ENCODE measurements around the gene RANBP6. TPM values are rescaled to one million over a fixed set of nuclear protein-coding genes. Genes with fewer than 3 reads are reported as not detected.
"Not testable (repeated sequence)": the region's sequence is repeated elsewhere in the genome, so short reads cannot be mapped to it uniquely, and the experiment has no call there.

Gene RANBP6
- total and polyA plus RNA-seq, 2 experiments from 2014 or later: 18.0 to 23.8 TPM

- H3K4me3 ChIP-seq: no peak overlapping the region
- peak in 1 of 2 donors; percentile 21 for DNase-seq (ENCODE audit: low read depth in 1 of 2, low spot score in 1 of 2)
- no peaks in the 10 kb centered on the region for H3K27me3 ChIP-seq
- H3K36me3 ChIP-seq: no peaks in the 10 kb centered on the region
- no peak overlapping the region for H3K27ac ChIP-seq
- no peaks in the 10 kb centered on the region for H3K9me3 ChIP-seq (ENCODE audit: low read depth)
- no peaks in the 10 kb centered on the region for H3K4me1 ChIP-seq (ENCODE audit: low read depth)
- peak; percentile 50 for TF ChIP-seq CTCF (IDR thresholded peaks at IDR 0.05; ENCODE audit: low read depth, low read length)
Observed at GRCh38 chr9:6024035-6024554, 8.7 kb upstream of the RANBP6 start.

GRCh38 chr9:6016975-6017374 is 1.6 kb upstream of the RANBP6 start:
- not testable (repeated sequence) for H3K36me3 ChIP-seq; H3K27ac ChIP-seq; H3K27me3 ChIP-seq; H3K9me3 ChIP-seq (ENCODE audit: low read depth); H3K4me3 ChIP-seq; DNase-seq (ENCODE audit: low read depth in 1 of 2, low spot score in 1 of 2)
- H3K4me1 ChIP-seq (ENCODE audit: low read depth): peaks cover 19% of the 10 kb centered on the region

- TF ChIP-seq CTCF (IDR thresholded peaks at IDR 0.05; ENCODE audit: low read depth, low read length): no peak
- DNase-seq (ENCODE audit: low read depth in 1 of 2, low spot score in 1 of 2): peak in 1 of 2 donors; percentile 60
- peak overlapping the region; percentile 66 for H3K27ac ChIP-seq
- peaks cover 22% of the 10 kb centered on the region for H3K4me1 ChIP-seq (ENCODE audit: low read depth)
- H3K9me3 ChIP-seq (ENCODE audit: low read depth): no peaks in the 10 kb centered on the region
- H3K4me3 ChIP-seq: peak overlapping the region; percentile 52
- no peaks in the 10 kb centered on the region for H3K27me3 ChIP-seq
- peaks cover 8% of the 10 kb centered on the region for H3K36me3 ChIP-seq
Observed at GRCh38 chr9:6014670-6015270, 654 bp downstream of the RANBP6 start.

- no peak for TF ChIP-seq CTCF (IDR thresholded peaks at IDR 0.05; ENCODE audit: low read depth, low read length)
- DNase-seq (ENCODE audit: low read depth in 1 of 2, low spot score in 1 of 2): peak; percentile 98 to 99
- Histone ChIP-seq H3K27me3 (no peaks in the 10 kb centered on the region), H3K27ac (peak overlapping the region; percentile 97), H3K4me3 (peak overlapping the region; percentile 82), H3K4me1 (ENCODE audit: low read depth) (peaks cover 28% of the 10 kb centered on the region), H3K36me3 (peaks cover 7% of the 10 kb centered on the region), H3K9me3 (ENCODE audit: low read depth) (no peaks in the 10 kb centered on the region)
Observed at GRCh38 chr9:6008169-6008979, 7.0 kb downstream of the RANBP6 start.

GRCh38 chr9:6007770-6008168 is 7.7 kb downstream of the RANBP6 start:
- Histone ChIP-seq H3K27me3 (no peaks in the 10 kb centered on the region), H3K27ac (peak overlapping the region; percentile 97), H3K9me3 (ENCODE audit: low read depth) (no peaks in the 10 kb centered on the region), H3K4me1 (ENCODE audit: low read depth) (peaks cover 27% of the 10 kb centered on the region), H3K36me3 (peaks cover 6% of the 10 kb centered on the region), H3K4me3 (peak overlapping the region; percentile 82)
- peak; percentile 75 to 95 for DNase-seq (ENCODE audit: low read depth in 1 of 2, low spot score in 1 of 2)
- no peak for TF ChIP-seq CTCF (IDR thresholded peaks at IDR 0.05; ENCODE audit: low read depth, low read length)
